K562 (cell line): ENCODE measurements around the gene ACTN2. TPM values are rescaled to one million over a fixed set of nuclear protein-coding genes. Genes with fewer than 3 reads are reported as not detected.
"Not testable (repeated sequence)": the region's sequence is repeated elsewhere in the genome, so short reads cannot be mapped to it uniquely, and the experiment has no call there.

ENCODE experiments used
- ATAC-seq: fragments of 200-7000 bp; cut with Tn5 transposase; 3 replicates; pipeline ENCODE4 v1.9.1; 2020; ENCODE audit warnings: moderate library complexity
- BruUV-seq: library from RNA; stranded (reverse); fragments of 400-500 nt; replicated peaks from 2 replicates; lab custom pipeline; 2021; lab: Mats Ljungman, UMichigan
- CTCF ChIA-PET: fragments of 300-600 bp; formaldehyde crosslinking; extraction: SDS; loops from one replicate; lab custom pipeline; 2021; ENCODE audit warnings: low intra/inter-chr PET ratio; lab: Yijun Ruan, JAX
- POLR2A ChIA-PET: fragments of 300-600, 350-650 bp; sonication (Branson Sonifier 250); formaldehyde crosslinking; extraction: SDS; loops from one replicate; lab custom pipeline; 2021; ENCODE audit warnings: antibody characterized with exemption, inconsistent platforms; lab: Yijun Ruan, JAX
- DNase-seq, 4 experiments: peaks; one replicate each; pipeline versions ENCODE4 v3.0.0 to v3.0.0-alpha.2; 2011 to 2018; ENCODE audit warnings: low spot score in 3 of 4, mixed read lengths in 3 of 4; ENCODE audit errors: extremely low read depth in 1 of 4
- FAIRE-seq: peaks from 2 replicates; lab custom pipeline; 2011; peaks lifted over from hg19 to GRCh38; lab: Jason Lieb, UNC
- H2AFZ ChIP-seq: 2 replicates; pipeline ENCODE4 v1.6.0; 2011; ENCODE audit warnings: low read depth, low read length, control low read depth, inconsistent platforms
- H3K27ac ChIP-seq: fragments of 200-600 bp; 3 replicates; pipeline ENCODE4 v1.8.0; 2011; ENCODE audit warnings: low read depth, mild to moderate bottlenecking, control low read depth, inconsistent platforms, low read length, moderate library complexity, mixed read lengths; ENCODE audit errors: extremely low read depth
- H3K27me3 ChIP-seq, 2 experiments: fragments of 300-600 bp in 1 of 2; 2 replicates in 1 of 2; 3 replicates in 1 of 2; pipeline versions ENCODE4 v1.6.0 to v1.8.0; 2011; ENCODE audit warnings: inconsistent platforms in 2 of 2, low read length in 2 of 2, mild to moderate bottlenecking in 1 of 2, mixed read lengths in 1 of 2, moderate library complexity in 1 of 2; ENCODE audit not compliant: control insufficient read depth in 2 of 2, insufficient read depth in 2 of 2
- H3K36me3 ChIP-seq: fragments of 300-600 bp; 3 replicates; pipeline ENCODE4 v1.8.0; 2011; ENCODE audit warnings: mild to moderate bottlenecking, low read length, inconsistent platforms; ENCODE audit not compliant: control insufficient read depth, insufficient read depth
- H3K4me1 ChIP-seq, 2 experiments: fragments of 200-600 bp in 1 of 2; replicated peaks in 1 of 2; 2 replicates in 1 of 2; 3 replicates in 1 of 2; pipeline versions ENCODE4 v1.5.1 to v1.8.0; 2011; ENCODE audit warnings: inconsistent platforms in 2 of 2, low read length in 2 of 2, mild to moderate bottlenecking in 1 of 2, mixed read lengths in 1 of 2, moderate library complexity in 1 of 2; ENCODE audit not compliant: control insufficient read depth in 2 of 2, insufficient read depth in 2 of 2
- H3K4me2 ChIP-seq: 2 replicates; pipeline ENCODE4 v1.6.1; 2011; ENCODE audit warnings: low read length, control low read depth, inconsistent platforms, mixed read lengths; ENCODE audit not compliant: insufficient read depth
- H3K4me3 ChIP-seq: fragments of 200-600 bp; sonication (generic), shearing (Covaris generic); 2 replicates; pipeline ENCODE4 v1.5.1; 2016; ENCODE audit warnings: control low read depth, inconsistent platforms
- H3K79me2 ChIP-seq: fragments of 200-600 bp; 3 replicates; pipeline ENCODE4 v1.8.0; 2011; ENCODE audit warnings: low read length, inconsistent platforms; ENCODE audit not compliant: control insufficient read depth, insufficient read depth
- H3K9ac ChIP-seq, 2 experiments: 2 replicates each; pipeline versions ENCODE4 v1.6.0 to v1.6.1; 2011; ENCODE audit warnings: low read depth in 2 of 2, low read length in 2 of 2, control low read depth in 1 of 2, inconsistent platforms in 1 of 2, mild to moderate bottlenecking in 1 of 2, mixed read lengths in 1 of 2; ENCODE audit not compliant: insufficient read depth in 1 of 2
- H3K9me1 ChIP-seq: one replicate; pipeline ENCODE4 v1.6.0; 2011; ENCODE audit warnings: inconsistent platforms, mild to moderate bottlenecking, low read length, moderate library complexity; ENCODE audit not compliant: control insufficient read depth, insufficient read depth
- H3K9me3 ChIP-seq: replicated peaks from 2 replicates; pipeline ENCODE4 v1.5.1; 2011; ENCODE audit warnings: low read depth, low read length, inconsistent platforms; ENCODE audit not compliant: control insufficient read depth, insufficient read depth
- H4K20me1 ChIP-seq: replicated peaks from 2 replicates; pipeline ENCODE4 v1.6.1; 2011; ENCODE audit warnings: low read length, inconsistent platforms, mixed read lengths; ENCODE audit not compliant: control insufficient read depth, insufficient read depth
- CTCF ChIP-seq, 3 experiments: IDR thresholded peaks in 2 of 3; conservative IDR thresholded peaks in 1 of 3; 2 replicates each; pipeline ENCODE4 v1.5.1; 2011 to 2012; ENCODE audit warnings: low read length in 3 of 3, mild to moderate bottlenecking in 3 of 3, control low read depth in 2 of 3, improper control_type of control experiment in 1 of 3, inconsistent platforms in 1 of 3, low read depth in 1 of 3, mixed read lengths in 1 of 3, moderate library complexity in 1 of 3; ENCODE audit not compliant: insufficient read depth in 2 of 3
- FUS ChIP-seq: fragments of 200-400 bp; formaldehyde crosslinking; optimal IDR thresholded peaks from 2 replicates; pipeline ENCODE3; 2017; ENCODE audit warnings: low read depth, low read length
- SMARCB1 ChIP-seq: IDR thresholded peaks from 2 replicates; pipeline ENCODE4 v1.6.1; 2011; ENCODE audit warnings: improper control_type of control experiment, low read depth; ENCODE audit not compliant: insufficient read length
- ZMIZ1 ChIP-seq, 2 experiments: fragments of 150-350 bp in 1 of 2; IDR thresholded peaks; 2 replicates each; pipeline ENCODE4 v1.6.1; 2012 to 2016; ENCODE audit warnings: low read depth in 2 of 2, low read length in 2 of 2, mild to moderate bottlenecking in 1 of 2, moderate library complexity in 1 of 2
- ZNF512 ChIP-seq: IDR thresholded peaks from 2 replicates; pipeline ENCODE4 v1.6.1; 2016; ENCODE audit warnings: missing genetic modification characterization, missing compliant biosample characterization
- WGBS: fragments of 100-300 bp; shearing (Covaris generic); methylation state at CpG from one replicate; pipeline ENCODE4 v1.1.6; 2016; ENCODE audit warnings: low coverage, mixed read lengths; ENCODE audit not compliant: insufficient coverage; ENCODE audit errors: missing lambda C conversion rate; 5-methylcytosine and 5-hydroxymethylcytosine counted together
- in situ Hi-C: fragments of 300-500 bp; cut with MboI; formaldehyde crosslinking; loops from 4 replicates; pipeline ENCODE4 v1.15.0; 2018; ENCODE audit warnings: inconsistent platforms, mixed read lengths
- intact Hi-C: fragments of 100-400 bp; cut with micrococcal nuclease; formaldehyde crosslinking; loops from 2 replicates; pipeline ENCODE4 v1.14.2; 2022
- polyA plus RNA-seq, 8 experiments: library from polyadenylated mRNA; depleted of rRNA in 4 of 8; stranded (reverse) in 5 of 8; unstranded in 3 of 8; fragments of >200 nt; fragmentation: Nextera tagmentation in 2 of 8; fragmentation: Illumina TruSeq in 1 of 8; extraction: Ambion mirVana in 2 of 8; extraction: Trizol in 1 of 8; gene quantifications; 2 replicates each; pipeline versions ENCODE4 v1.2.1 to v1.2.3, GENCODE V29; 2011 to 2014; ENCODE audit warnings: inconsistent platforms in 1 of 8, missing spikeins in 1 of 8
- total RNA-seq, 7 experiments: library from RNA; depleted of rRNA in 6 of 7; stranded (reverse); fragments of >200 nt in 6 of 7; fragmentation: Illumina TruSeq in 2 of 7; extraction: Trizol in 2 of 7; gene quantifications; 2 replicates each; pipeline versions ENCODE4 v1.2.1 to v1.2.3, GENCODE V29; 2011 to 2021; ENCODE audit warnings: low replicate concordance in 1 of 7

The ACTN2 gene
- total and polyA plus RNA-seq, 9 of the 15 experiments (the other 6 are each of a cell fraction or from before 2014, with no cell fraction given): 0.18 to 0.94 (median 0.42) TPM

- TF ChIP-seq SMARCB1: no peak
Observed at GRCh38 chr1:236663934-236664333, 22.4 kb upstream of the ACTN2 start (continued).

GRCh38 chr1:236668909-236669308 lies 17.4 kb upstream of the ACTN2 start:
- DNase-seq, ATAC-seq, POLR2A ChIA-PET, in situ Hi-C loops, intact Hi-C loops, H3K27me3 ChIP-seq, H3K36me3 ChIP-seq, H3K27ac ChIP-seq, H3K9me1 ChIP-seq, CTCF ChIA-PET, BruUV-seq, FAIRE-seq, H3K79me2 ChIP-seq, H3K4me1 ChIP-seq, H2AFZ ChIP-seq, H4K20me1 ChIP-seq, H3K4me2 ChIP-seq, H3K9me3 ChIP-seq, H3K4me3 ChIP-seq, H3K9ac ChIP-seq: not testable (repeated sequence)
- 2% methylated on average over 5 of the region's 5 CpGs for WGBS
- peak; percentile 78 for TF ChIP-seq ZNF512 (tag)

- no peak overlapping the region for H2AFZ ChIP-seq
- FAIRE-seq (no peak), ATAC-seq (no peak), DNase-seq (no peak)
- under 1% methylated on average over 7 of the region's 7 CpGs for WGBS
- peaks cover 5 to 7% of the 10 kb centered on the region in 2 experiments; a peak in 3 of 5 replicates for H3K27me3 ChIP-seq
- CTCF ChIA-PET: no interaction called here
- POLR2A ChIA-PET: no interaction called here
- H3K4me3 ChIP-seq: no peak overlapping the region
- no peak overlapping the region for H3K4me2 ChIP-seq
- intact Hi-C loops: no loop called here
- no peaks in the 10 kb centered on the region for H3K4me1 ChIP-seq
- H3K9me3 ChIP-seq: no peaks in the 10 kb centered on the region
- BruUV-seq: no TSS peak
- H4K20me1 ChIP-seq: no peaks in the 10 kb centered on the region
- in situ Hi-C loops: no loop called here
- no peak overlapping the region for H3K9ac ChIP-seq
- H3K9me1 ChIP-seq: no peaks in the 10 kb centered on the region
- no peaks in the 10 kb centered on the region for H3K36me3 ChIP-seq
- no peak overlapping the region for H3K27ac ChIP-seq
- H3K79me2 ChIP-seq: no peaks in the 10 kb centered on the region
- TF ChIP-seq FUS (no peak), ZMIZ1 (IDR thresholded peaks at IDR 0.05; ENCODE audit: low read depth in 2 of 2, low read length in 2 of 2) (no peak), CTCF (IDR thresholded peaks at IDR 0.05 in 2 of 3, conservative IDR thresholded peaks at IDR 0.05 in 1 of 3; ENCODE audit: insufficient read depth in 2 of 3, low read depth in 1 of 3, low read length in 3 of 3) (no peak)
Observed at GRCh38 chr1:236670060-236670459, 16.2 kb upstream of the ACTN2 start.
